ENCODE data around the gene CLDN18. TPM values are rescaled to one million over a fixed set of nuclear protein-coding genes. Genes with fewer than 3 reads are reported as not detected.

The CLDN18 gene
- total and polyA plus RNA-seq, 3 donors from 2014 or later: 1.7 to 3.1 (median 2.6) TPM

DNA sequence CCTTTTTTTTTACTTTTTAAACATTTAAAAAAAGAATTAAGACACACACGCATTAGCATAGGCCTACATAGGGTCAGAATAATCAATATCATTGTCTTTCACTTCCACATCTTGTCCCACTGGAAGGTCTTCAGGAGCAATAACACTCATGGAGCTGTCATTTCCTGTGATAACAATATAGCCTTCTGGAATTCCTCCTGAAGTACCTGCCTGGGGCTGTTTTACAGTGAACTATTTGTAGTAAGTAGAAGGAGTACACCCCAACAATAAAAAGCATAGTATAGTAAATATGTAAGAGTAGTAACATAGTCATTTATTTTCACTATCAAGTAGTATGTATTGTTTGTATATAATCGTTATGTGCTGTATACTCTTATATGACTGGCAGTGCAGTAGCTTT is 19.5 kb upstream of the CLDN18 start:
- TF ChIP-seq, protein P1, sequence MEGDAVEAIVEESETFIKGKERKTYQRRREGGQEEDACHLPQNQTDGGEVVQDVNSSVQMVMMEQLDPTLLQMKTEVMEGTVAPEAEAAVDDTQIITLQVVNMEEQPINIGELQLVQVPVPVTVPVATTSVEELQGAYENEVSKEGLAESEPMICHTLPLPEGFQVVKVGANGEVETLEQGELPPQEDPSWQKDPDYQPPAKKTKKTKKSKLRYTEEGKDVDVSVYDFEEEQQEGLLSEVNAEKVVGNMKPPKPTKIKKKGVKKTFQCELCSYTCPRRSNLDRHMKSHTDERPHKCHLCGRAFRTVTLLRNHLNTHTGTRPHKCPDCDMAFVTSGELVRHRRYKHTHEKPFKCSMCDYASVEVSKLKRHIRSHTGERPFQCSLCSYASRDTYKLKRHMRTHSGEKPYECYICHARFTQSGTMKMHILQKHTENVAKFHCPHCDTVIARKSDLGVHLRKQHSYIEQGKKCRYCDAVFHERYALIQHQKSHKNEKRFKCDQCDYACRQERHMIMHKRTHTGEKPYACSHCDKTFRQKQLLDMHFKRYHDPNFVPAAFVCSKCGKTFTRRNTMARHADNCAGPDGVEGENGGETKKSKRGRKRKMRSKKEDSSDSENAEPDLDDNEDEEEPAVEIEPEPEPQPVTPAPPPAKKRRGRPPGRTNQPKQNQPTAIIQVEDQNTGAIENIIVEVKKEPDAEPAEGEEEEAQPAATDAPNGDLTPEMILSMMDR (IDR thresholded peaks at IDR 0.05): no peak
- no peak for TF ChIP-seq POLR2A (IDR thresholded peaks at IDR 0.05)
- no peaks in the 10 kb centered on the region for H3K36me3 ChIP-seq (ENCODE audit: low read depth, missing control alignments)
- H3K27me3 ChIP-seq: no peaks in the 10 kb centered on the region
- no peaks in the 10 kb centered on the region for H3K9me3 ChIP-seq
- no peak overlapping the region for H3K4me3 ChIP-seq
- no peak overlapping the region for H3K27ac ChIP-seq
- intact Hi-C loops (cut with DNase I; ENCODE audit: low total_unique reads): no loop called here
- DNase-seq: no peak
- no peaks in the 10 kb centered on the region for H3K4me1 ChIP-seq
- 89% methylated on average over 2 of the region's 2 CpGs for WGBS, 2 donors

DNA sequence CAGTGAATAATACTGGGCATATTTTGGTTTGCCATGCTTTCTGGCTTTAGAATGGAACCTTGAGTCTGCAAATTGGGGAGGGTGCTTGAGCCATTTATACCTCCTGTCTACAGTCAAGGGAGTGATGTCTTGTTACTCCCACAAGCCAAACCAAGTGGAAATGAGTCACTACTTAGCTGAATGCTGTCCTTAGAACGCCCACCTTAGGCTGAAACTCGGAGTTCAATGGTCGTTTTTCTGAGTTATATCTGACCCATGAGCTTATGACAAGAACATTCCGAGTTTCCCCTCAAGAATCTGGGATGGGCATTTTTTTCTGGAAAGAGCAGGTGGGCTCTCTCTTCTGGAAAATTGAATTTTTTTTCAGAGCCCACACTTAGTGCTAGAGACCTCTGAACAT is 17.4 kb upstream of the CLDN18 start:
- Histone ChIP-seq H3K36me3 (ENCODE audit: low read depth, missing control alignments) (no peaks in the 10 kb centered on the region), H3K27me3 (no peaks in the 10 kb centered on the region), H3K4me1 (no peaks in the 10 kb centered on the region), H3K27ac (no peak overlapping the region), H3K9me3 (no peaks in the 10 kb centered on the region), H3K4me3 (no peak overlapping the region)
- intact Hi-C loops (cut with DNase I; ENCODE audit: low total_unique reads): no loop called here
- 76 to 80% methylated on average over 4 of the region's 4 CpGs for WGBS, 2 donors
- no peak for TF ChIP-seq POLR2A (IDR thresholded peaks at IDR 0.05)
- TF ChIP-seq, protein P1 (IDR thresholded peaks at IDR 0.05): no peak
- no peak for DNase-seq

DNA sequence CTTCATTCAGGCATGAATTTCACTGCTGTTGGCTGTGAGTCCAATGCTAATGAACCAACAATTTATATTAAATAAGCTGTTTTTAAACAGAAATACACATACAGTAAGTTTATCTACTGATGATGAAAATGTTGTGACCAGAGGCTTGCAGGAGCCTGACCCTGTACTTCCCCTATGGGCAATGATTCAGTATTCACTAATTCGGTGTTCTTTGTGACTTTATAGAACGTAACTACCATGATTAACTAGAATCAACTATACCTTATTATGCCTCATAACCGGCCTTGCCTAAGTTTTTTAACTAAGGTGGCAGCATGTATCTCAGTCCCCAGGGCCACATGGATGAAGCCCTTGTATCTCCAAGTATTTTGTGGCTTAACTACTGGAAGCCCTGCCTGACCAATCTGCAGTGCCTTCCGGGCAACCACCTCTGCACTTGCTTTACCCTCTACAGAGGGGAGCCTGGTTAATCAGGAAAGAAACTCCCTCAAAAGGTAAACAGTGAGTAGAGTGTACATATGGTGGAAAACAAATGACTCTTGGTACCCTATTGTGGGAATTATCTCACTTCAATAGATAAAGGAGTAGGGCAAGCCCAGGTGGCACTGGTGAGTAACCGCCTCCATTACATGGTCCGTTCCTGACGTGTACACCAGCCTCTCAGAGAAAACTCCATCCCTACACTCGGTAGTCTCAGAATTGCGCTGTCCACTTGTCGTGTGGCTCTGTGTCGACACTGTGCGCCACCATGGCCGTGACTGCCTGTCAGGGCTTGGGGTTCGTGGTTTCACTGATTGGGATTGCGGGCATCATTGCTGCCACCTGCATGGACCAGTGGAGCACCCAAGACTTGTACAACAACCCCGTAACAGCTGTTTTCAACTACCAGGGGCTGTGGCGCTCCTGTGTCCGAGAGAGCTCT is 11.6 kb upstream of the CLDN18 start:
- TF ChIP-seq, protein P1 (IDR thresholded peaks at IDR 0.05): no peak
- no peak for TF ChIP-seq POLR2A (IDR thresholded peaks at IDR 0.05)
- no peaks in the 10 kb centered on the region for H3K9me3 ChIP-seq
- no peaks in the 10 kb centered on the region for H3K27me3 ChIP-seq
- DNase-seq: no peak
- WGBS, 2 donors: 72 to 81% methylated on average over 6 to 18 of the region's 18 CpGs
- H3K4me1 ChIP-seq: no peaks in the 10 kb centered on the region
- intact Hi-C loops (cut with DNase I; ENCODE audit: low total_unique reads): no loop called here
- no peak overlapping the region for H3K4me3 ChIP-seq
- H3K36me3 ChIP-seq (ENCODE audit: low read depth, missing control alignments): no peaks in the 10 kb centered on the region
- H3K27ac ChIP-seq: no peak overlapping the region

DNA sequence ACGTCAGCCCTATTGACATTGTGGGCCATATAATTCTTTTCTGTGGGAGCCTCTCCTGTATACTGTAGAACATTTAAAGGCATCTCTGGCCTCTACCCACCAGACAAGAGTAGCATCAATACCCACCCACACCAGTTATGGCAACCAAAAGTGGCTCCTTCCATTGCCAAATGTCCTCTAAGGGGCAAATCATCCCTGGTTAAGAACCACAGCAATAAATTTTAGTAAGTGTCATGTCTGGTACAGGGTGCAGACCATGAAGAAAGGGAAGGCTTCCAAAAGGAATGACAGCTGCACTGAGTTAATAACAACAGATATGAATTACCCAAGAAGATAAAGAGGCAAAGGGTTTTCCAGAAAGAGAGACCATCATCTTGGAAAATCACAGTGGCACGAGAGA is 6.9 kb upstream of the CLDN18 start:
- Histone ChIP-seq H3K4me1 (no peaks in the 10 kb centered on the region), H3K36me3 (ENCODE audit: low read depth, missing control alignments) (no peaks in the 10 kb centered on the region), H3K4me3 (no peak overlapping the region), H3K27me3 (no peaks in the 10 kb centered on the region), H3K9me3 (no peaks in the 10 kb centered on the region), H3K27ac (no peak overlapping the region)
- WGBS, 2 donors: 77 to 82% methylated on average over 2 of the region's 2 CpGs
- no peak for DNase-seq
- TF ChIP-seq, protein P1 (IDR thresholded peaks at IDR 0.05): no peak
- TF ChIP-seq POLR2A (IDR thresholded peaks at IDR 0.05): no peak
- intact Hi-C loops (cut with DNase I; ENCODE audit: low total_unique reads): no loop called here

DNA sequence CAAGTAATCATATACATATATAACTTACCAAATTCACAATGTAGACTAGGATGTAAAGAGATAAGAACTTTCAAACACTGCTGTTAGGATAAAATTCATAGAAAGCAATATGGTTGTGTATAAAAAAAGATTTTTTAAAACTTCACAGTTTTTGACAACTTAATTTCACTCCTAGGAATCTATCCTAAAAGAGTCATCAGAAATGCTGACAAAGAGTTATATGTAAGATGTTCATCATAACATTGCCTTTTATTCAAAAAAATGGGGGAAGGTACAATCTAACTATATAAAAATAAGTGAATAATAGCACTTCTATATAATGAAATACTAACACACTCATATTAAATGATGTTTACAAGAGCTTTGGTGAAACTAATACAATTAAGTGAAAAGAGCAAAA is 4.3 kb upstream of the CLDN18 start:
- Histone ChIP-seq H3K4me3 (no peak overlapping the region), H3K27me3 (no peaks in the 10 kb centered on the region), H3K9me3 (no peaks in the 10 kb centered on the region), H3K27ac (no peak overlapping the region), H3K4me1 (no peaks in the 10 kb centered on the region), H3K36me3 (ENCODE audit: low read depth, missing control alignments) (no peaks in the 10 kb centered on the region)
- DNase-seq: no peak
- intact Hi-C loops (cut with DNase I; ENCODE audit: low total_unique reads): no loop called here
- no peak for TF ChIP-seq POLR2A (IDR thresholded peaks at IDR 0.05)
- TF ChIP-seq, protein P1 (IDR thresholded peaks at IDR 0.05): no peak

All from testis (tissue), 3 donors.